BJ (cell line): ENCODE data around the gene ADORA2B. TPM values are rescaled to one million over a fixed set of nuclear protein-coding genes. Genes with fewer than 3 reads are reported as not detected.

ENCODE experiments used
- CTCF ChIA-PET: fragments of 350-600 bp; formaldehyde crosslinking; extraction: SDS; loops from one replicate; lab custom pipeline; 2021; ENCODE audit warnings: antibody characterized with exemption, inconsistent platforms; lab: Yijun Ruan, JAX
- POLR2A ChIA-PET: fragments of 300-600 bp; sonication (Branson Sonifier 250); formaldehyde crosslinking; extraction: SDS; loops from one replicate; lab custom pipeline; 2021; ENCODE audit warnings: antibody characterized with exemption; lab: Charles Lee
- DNase-seq: peaks from one replicate; pipeline ENCODE4 v3.0.0-alpha.2; 2011; ENCODE audit warnings: low read depth
- H3K27me3 ChIP-seq: 2 replicates; pipeline ENCODE4 v1.6.0; 2011; ENCODE audit warnings: low read length; ENCODE audit not compliant: control insufficient read depth, insufficient read depth
- H3K36me3 ChIP-seq: 2 replicates; pipeline ENCODE4 v1.5.1; 2011; ENCODE audit warnings: low read length; ENCODE audit not compliant: control insufficient read depth, insufficient read depth
- H3K4me3 ChIP-seq: 2 replicates; pipeline ENCODE4 v1.5.1; 2011; ENCODE audit warnings: low read depth, mild to moderate bottlenecking, control low read depth, low read length
- CTCF ChIP-seq: IDR thresholded peaks from 2 replicates; pipeline ENCODE4 v1.5.1; 2011; ENCODE audit warnings: low read depth, mild to moderate bottlenecking, control low read depth, inconsistent platforms, low read length, moderate library complexity; ENCODE audit not compliant: insufficient read depth
- polyA plus RNA-seq: library from polyadenylated mRNA; depleted of rRNA; stranded (reverse); fragments of >200 nt; gene quantifications from 2 replicates; pipeline ENCODE4 v1.2.3, GENCODE V29; 2011

Gene ADORA2B
- polyA plus RNA-seq, 1 experiment, result 10.5 TPM

DNA sequence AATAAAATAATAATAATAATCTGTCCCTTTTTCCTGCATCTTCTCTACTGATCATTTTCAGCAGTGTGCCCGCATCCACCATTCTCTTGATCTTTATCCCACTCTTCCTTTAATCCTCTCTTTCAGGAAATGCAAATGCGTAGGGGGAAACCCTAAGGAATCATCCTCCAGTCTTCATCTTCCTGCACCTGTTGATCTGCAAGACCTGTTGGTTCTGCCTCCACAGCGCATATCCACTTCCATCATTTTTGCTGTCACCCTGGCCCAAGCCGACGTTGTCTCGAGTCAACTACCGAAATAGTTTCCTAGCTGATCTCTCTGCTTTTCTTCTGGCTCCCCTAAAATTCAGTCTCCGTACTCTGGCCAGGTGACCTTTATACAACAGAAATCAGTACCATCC, 24.5 kb downstream of the ADORA2B start:
- TF ChIP-seq CTCF, result no peak
- DNase-seq, result no peak
- H3K27me3 ChIP-seq, result no peaks in the 10 kb centered on the region
- CTCF ChIA-PET, result no interaction called here
- POLR2A ChIA-PET, result no interaction called here
- no peak overlapping the region for H3K4me3 ChIP-seq
- no peaks in the 10 kb centered on the region for H3K36me3 ChIP-seq

DNA sequence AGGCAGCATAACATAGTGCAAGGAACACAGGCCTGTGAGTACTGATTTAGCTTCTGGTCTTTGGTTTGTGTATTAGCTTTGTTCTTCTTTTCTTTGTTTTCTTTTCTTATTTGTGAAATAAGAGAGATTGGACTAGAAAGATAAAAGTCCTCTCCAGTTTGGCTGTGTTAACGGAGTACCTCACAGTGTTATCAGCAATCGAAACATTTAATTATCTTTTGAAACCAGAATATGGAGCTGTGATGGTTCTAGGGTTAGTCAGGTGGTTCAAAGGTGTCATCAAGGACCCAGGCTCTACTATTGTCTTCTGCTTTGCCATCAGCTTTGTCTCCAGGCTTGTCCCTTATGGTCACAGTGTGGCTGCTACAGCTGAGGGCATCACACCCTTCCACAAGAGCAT, 25.6 kb downstream of the ADORA2B start:
- H3K4me3 ChIP-seq, result no peak overlapping the region
- POLR2A ChIA-PET, result no interaction called here
- CTCF ChIA-PET, result no interaction called here

GRCh38 chr17:15971098-15971678, 26.3 kb downstream of the ADORA2B start:
- TF ChIP-seq CTCF, result no peak
- H3K4me3 ChIP-seq, result no peak overlapping the region
- CTCF ChIA-PET, result interaction anchor here (0.9 kb wide), 1 partner anchor 9 kb away, joined by 3 read pairs; no protein-coding TSS in a partner anchor
- H3K27me3 ChIP-seq, result no peaks in the 10 kb centered on the region
- POLR2A ChIA-PET, result no interaction called here
- DNase-seq, result no peak
- no peaks in the 10 kb centered on the region for H3K36me3 ChIP-seq

More for the DNA sequence above, 25.6 kb downstream of the ADORA2B start:
- TF ChIP-seq CTCF, result no peak
- Histone ChIP-seq H3K36me3 (no peaks in the 10 kb centered on the region), H3K27me3 (no peaks in the 10 kb centered on the region)
- DNase-seq, result no peak

DNA sequence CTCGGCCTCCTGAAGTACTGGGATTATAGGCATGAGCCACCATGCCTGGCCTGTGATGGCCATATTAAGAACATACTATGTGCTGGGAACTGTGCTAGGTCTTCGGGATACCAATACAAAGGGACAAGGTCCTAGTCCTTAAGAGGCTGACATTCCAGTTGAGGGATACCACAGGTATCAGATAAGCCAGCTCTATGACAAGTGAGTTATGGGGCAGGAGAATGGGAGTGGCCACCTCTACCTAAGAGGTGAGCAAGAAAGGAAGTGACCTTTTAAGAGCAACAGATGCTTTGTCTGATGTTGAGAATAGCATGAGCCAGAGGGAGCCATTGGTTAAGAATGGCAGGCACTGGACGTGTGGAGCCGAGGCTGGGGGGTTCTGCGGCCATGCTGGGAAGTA, 27.0 kb downstream of the ADORA2B start:
- Histone ChIP-seq H3K4me3 (no peak overlapping the region), H3K27me3 (no peaks in the 10 kb centered on the region), H3K36me3 (no peaks in the 10 kb centered on the region)
- POLR2A ChIA-PET, result no interaction called here
- no peak for TF ChIP-seq CTCF
- no peak for DNase-seq
- CTCF ChIA-PET, result interaction anchor here (0.9 kb wide), 1 partner anchor 8 kb away, joined by 3 read pairs; no protein-coding TSS in a partner anchor

- no peak overlapping the region for H3K4me3 ChIP-seq
- H3K27me3 ChIP-seq, result no peaks in the 10 kb centered on the region
- no peak for TF ChIP-seq CTCF
- no peak for DNase-seq
- ChIA-PET POLR2A (no interaction called here), CTCF (no interaction called here)
- H3K36me3 ChIP-seq, result no peaks in the 10 kb centered on the region
These were observed 27.6 kb downstream of the ADORA2B start for GRCh38 chr17:15972497-15972951.
